ACHN (cell line): ENCODE results near the gene SF3B5.
"Not testable (repeated sequence)": the region's sequence is repeated elsewhere in the genome, so short reads cannot be mapped to it uniquely, and the experiment has no call there.

Source experiments
- DNase-seq: peaks from one replicate; pipeline ENCODE4 v3.0.0-alpha.2; 2015
- in situ Hi-C: cut with HindIII; loops from 2 replicates; pipeline ENCODE4 v1.10.0; 2017; ENCODE audit warnings: low sequenced_read_pairs, low pct_ligation_motif_present, low pct_unique_long_range_greater_than_20kb

SF3B5 gene

GRCh38 chr6:144095134-144096002 is at the start of gene SF3B5:
SF3B5 (minus strand) TSS chr6:144095573; CDS start chr6:144095497, 76 bp downstream.
- DNase-seq, result peak; percentile 99
- in situ Hi-C loops, result no loop called here

GRCh38 chr6:144144996-144145395 is 49.6 kb upstream of the SF3B5 start:
- no peak for DNase-seq
- in situ Hi-C loops, result no loop called here

DNA sequence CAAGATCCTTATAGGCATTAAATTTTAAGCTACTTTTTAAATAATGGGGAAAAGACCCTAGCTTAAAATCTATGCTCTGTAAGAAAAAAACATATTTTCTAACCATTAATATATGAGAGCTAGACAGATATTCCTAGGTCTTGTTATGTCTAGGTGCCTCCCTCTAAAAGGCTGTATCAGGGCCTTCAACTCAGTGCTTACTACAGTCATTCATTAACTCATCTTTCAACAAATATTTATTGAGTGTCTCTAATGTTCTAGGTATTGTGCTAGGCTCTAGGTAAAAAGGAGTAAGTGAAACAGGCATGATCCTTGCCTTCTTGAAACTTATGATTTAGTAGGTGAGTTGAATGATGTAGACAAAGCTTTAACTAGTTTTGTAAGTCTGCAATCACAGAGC is 48.5 kb upstream of the SF3B5 start:
- no peak for DNase-seq
- in situ Hi-C loops, result no loop called here

DNA sequence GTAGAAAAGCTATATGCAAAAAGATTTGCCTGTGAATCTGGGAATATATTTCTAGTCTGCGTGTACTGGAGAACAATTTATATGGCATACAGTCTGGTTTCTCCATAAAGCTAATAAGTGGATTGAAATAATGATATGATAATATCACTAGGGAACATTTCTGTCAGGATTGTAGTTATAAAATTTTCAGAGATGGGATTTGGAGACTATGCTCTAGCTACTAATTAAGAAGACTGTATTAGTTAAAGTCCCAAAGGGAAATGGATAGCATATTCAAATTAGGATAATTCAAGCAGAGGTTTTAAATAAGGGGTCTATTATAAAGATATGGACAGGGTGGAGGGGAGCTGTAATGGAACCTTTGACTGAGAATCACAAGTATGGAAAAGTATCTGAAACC is 47.7 kb upstream of the SF3B5 start:
- no peak for DNase-seq
- in situ Hi-C loops, result no loop called here

- no peak for DNase-seq
- in situ Hi-C loops, result no loop called here
Measured at GRCh38 chr6:144141470-144141869, 46.1 kb upstream of the SF3B5 start.

DNA sequence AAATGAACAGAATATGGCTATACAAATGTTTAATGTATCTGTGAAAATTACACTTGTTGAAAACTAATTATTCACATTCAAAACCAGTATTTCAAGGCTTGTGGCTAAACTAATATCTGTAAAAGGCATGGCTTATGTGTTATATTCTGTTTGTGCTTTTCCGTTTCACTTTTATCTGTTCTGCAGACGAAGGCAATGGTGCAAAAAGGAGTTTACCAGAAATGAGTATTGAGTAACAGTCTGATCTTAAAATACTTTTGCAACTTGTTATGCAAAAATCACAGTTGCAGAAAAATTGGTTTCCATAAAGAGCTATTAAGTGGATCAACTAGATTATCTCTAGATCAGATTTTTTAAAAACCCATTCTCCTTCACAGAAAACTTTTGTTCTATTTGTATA is 45.5 kb upstream of the SF3B5 start:
- in situ Hi-C loops, result no loop called here
- DNase-seq, result no peak

DNA sequence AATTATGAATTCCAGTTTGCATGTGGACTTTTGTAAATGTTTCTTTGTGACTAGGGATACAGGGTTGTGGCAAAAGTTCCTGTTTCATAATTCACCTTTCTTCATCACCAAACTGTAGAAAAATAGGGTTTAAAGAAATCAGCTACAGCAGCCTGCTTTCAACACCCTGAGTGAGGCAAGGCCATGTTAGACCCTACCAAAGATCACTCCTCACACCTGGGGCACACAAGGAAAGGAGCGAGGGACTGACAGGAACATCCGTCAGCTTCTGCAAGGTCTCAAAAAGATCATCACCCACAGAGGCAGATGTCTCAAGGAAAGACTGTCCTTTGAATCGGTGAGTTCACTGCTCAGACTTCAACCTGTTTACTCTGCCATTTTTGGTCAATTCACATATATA is 44.4 kb upstream of the SF3B5 start:
- in situ Hi-C loops, result no loop called here
- no peak for DNase-seq

- in situ Hi-C loops, result no loop called here
- no peak for DNase-seq
Measured at GRCh38 chr6:144138542-144138941, 43.2 kb upstream of the SF3B5 start.

GRCh38 chr6:144134737-144135136 is 39.4 kb upstream of the SF3B5 start:
- DNase-seq, result no peak
- in situ Hi-C loops, result no loop called here

DNA sequence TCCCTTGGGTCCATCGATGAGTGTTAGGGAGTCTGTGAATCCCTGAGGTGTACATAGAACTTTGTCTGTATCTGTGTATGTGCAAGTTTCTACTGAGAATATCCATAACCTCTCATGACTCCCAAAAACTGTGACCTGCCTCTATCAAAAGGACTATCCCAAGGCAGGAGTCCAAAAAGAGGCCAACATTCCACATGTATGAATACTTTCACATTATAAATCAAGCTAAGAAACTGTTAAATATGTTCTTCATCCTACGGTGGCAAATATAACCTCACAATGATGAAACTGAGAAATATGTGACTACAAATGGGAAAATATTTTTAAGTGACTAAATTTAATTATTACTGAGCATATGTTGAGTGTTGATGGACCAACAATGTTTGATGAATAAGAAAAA is 38.8 kb upstream of the SF3B5 start:
- DNase-seq, result no peak
- in situ Hi-C loops, result no loop called here

DNA sequence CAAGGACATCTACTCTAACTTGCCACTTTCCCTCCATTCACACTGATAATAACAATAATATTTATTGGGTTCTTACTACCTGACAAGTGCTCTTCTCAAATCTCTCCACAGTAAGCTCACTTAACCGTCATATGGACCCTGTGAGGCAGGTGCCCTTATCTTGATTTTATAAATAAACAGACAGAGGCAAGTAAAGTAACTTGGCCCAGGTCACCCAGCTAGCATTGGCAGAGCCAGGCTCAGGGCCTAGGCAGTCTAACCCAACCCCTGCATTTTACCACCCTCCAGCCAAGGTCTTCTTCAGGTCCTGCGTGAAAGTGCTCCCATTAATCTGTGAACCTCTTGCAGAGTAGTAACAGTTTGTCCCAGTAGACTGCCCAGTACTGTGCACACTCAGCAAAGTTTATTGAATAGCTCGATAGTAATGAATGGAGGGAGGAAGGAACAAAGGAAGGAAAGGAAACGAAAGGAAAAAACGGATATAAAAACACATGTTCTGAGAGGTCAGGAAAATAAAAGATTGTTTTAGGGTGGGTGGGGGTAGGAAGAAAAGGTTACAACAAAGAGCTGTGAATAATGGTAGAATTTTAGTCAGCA is 38.0 kb upstream of the SF3B5 start:
- DNase-seq, result no peak
- in situ Hi-C loops, result no loop called here

DNA sequence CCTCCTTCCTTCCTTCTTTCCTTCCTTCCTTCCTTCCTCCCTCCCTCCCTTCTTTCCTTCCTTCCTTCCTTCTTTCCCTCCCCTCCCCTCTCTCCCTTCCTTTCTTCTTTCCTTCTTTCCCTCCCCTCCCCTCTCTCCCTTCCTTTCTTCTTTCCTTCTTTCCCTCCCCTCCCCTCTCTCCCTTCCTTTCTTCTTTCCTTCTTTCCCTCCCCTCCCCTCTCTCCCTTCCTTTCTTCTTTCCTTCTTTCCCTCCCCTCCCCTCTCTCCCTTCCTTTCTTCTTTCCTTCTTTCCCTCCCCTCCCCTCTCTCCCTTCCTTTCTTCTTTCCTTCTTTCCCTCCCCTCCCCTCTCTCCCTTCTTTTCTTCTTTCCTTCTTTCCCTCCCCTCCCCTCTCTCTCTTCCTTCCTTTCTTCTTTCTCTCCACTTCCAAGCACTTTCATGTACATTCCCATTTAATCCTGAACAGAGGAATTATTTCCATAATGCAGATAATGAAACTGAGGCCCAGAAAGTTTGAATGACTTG is 36.9 kb upstream of the SF3B5 start:
- DNase-seq, in situ Hi-C loops: not testable (repeated sequence)

DNA sequence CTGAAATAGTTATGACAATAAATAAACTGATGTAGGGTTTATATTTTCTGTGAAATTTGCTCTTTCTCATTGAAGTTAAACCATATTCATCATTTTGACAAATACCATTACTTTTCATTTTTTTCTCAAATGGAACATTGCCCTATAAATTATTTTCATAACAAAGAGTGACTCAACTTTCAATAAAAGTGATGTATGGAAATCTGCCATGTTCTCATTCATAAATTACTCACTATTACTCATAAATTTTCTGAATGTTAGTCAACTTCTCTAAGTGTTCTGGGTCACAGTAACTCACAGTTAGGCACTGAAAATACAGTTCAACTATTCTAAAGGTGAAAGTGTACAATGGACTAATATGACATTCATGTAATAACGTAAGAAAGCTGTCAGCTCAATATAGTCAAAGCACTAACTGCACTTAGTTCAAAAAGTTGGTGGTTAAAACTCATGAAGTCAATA is 35.9 kb upstream of the SF3B5 start:
- DNase-seq, result peak; percentile 9
- in situ Hi-C loops, result no loop called here

GRCh38 chr6:144129469-144129868 is 34.1 kb upstream of the SF3B5 start:
- no peak for DNase-seq
- in situ Hi-C loops, result no loop called here

- in situ Hi-C loops, result no loop called here
Measured at GRCh38 chr6:144127097-144127496, 31.7 kb upstream of the SF3B5 start.

GRCh38 chr6:144123836-144124235 is 28.5 kb upstream of the SF3B5 start:
- DNase-seq, result no peak

More at GRCh38 chr6:144127097-144127496, 31.7 kb upstream of the SF3B5 start:
- no peak for DNase-seq

GRCh38 chr6:144123421-144123820 is 28.0 kb upstream of the SF3B5 start:
- in situ Hi-C loops, result no loop called here
- no peak for DNase-seq

More at GRCh38 chr6:144123836-144124235, 28.5 kb upstream of the SF3B5 start:
- in situ Hi-C loops, result no loop called here

GRCh38 chr6:144122861-144123260 is 27.5 kb upstream of the SF3B5 start:
- in situ Hi-C loops, result no loop called here
- DNase-seq, result no peak

DNA sequence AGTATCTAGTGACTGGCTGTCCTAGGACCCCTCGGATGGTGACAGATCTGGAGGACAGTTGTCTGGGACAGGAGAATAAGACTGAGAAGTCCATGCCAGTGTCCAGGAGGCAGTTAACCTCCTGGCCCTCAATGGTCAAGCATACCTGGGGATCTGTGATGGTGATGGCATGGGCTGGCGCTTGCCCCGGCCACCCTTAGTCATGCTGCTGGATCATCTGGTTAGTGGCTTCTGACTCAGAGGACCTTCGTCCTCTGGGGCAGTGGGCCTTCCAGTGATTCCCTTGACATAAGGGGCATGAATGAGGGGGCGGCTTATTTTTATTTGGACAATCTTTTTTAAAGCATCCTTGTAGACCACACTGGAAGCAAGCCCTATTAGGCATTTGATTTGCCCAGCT is 24.0 kb upstream of the SF3B5 start:
- in situ Hi-C loops, result no loop called here
- DNase-seq, result no peak

GRCh38 chr6:144115219-144115618 is 19.8 kb upstream of the SF3B5 start:
- in situ Hi-C loops, result no loop called here
- no peak for DNase-seq
